Measurements from ENCODE around the gene LEMD2. TPM values are rescaled to one million over a fixed set of nuclear protein-coding genes. Genes with fewer than 3 reads are reported as not detected.
A peak's percentile ranks its signal among the peaks of the same experiment; 100 is the strongest.

The LEMD2 gene
- total RNA-seq, 6 experiments from 2014 or later: 17.8 to 28.0 (median 21.8) TPM

DNA sequence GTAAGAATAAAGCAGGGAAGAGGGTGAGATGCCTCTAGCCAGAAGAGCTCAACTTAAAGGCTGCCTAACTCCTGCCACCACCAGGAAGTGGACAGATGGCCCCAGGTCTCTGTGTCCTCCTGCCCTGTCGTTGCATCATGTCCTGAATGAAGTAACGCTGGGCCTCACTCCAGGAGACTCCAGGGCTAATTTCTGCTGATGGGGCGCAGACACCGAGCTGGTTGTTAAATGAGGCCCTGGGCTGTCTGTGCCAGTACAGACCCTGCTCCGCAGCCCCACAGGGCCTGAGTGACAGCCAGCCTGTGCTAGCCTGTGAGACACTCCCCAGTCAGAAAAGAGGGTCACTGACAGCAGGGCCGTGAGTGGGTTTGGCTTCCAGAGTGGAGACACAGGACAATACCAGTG is 48.7 kb downstream of the LEMD2 start:
- no peaks in the 10 kb centered on the region for H3K9me3 ChIP-seq
- WGBS (ENCODE audit: insufficient coverage, low coverage, low lambda C conversion rate, missing lambda C conversion rate): 10% methylated on average over 4 of the region's 6 CpGs
- H3K27me3 ChIP-seq: no peaks in the 10 kb centered on the region
- H3K4me1 ChIP-seq: peaks cover 0 to 48% (median 21%) of the 10 kb centered on the region in 4 donors
- H3K27ac ChIP-seq: peak overlapping the region; percentile 49 to 83 (median 50)
- intact Hi-C loops (cut with DNase I): no loop called here
- H3K36me3 ChIP-seq: peaks cover 0 to 2% (median 0%) of the 10 kb centered on the region in 4 donors
- TF ChIP-seq, protein P1, sequence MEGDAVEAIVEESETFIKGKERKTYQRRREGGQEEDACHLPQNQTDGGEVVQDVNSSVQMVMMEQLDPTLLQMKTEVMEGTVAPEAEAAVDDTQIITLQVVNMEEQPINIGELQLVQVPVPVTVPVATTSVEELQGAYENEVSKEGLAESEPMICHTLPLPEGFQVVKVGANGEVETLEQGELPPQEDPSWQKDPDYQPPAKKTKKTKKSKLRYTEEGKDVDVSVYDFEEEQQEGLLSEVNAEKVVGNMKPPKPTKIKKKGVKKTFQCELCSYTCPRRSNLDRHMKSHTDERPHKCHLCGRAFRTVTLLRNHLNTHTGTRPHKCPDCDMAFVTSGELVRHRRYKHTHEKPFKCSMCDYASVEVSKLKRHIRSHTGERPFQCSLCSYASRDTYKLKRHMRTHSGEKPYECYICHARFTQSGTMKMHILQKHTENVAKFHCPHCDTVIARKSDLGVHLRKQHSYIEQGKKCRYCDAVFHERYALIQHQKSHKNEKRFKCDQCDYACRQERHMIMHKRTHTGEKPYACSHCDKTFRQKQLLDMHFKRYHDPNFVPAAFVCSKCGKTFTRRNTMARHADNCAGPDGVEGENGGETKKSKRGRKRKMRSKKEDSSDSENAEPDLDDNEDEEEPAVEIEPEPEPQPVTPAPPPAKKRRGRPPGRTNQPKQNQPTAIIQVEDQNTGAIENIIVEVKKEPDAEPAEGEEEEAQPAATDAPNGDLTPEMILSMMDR (IDR thresholded peaks at IDR 0.05): peak in 1 of 4 donors; percentile 18
- no peak for TF ChIP-seq POLR2A (IDR thresholded peaks at IDR 0.05)
- peak; percentile 79 to 93 (median 87) for DNase-seq
- peak; percentile 76 to 84 (median 80) for ATAC-seq
- H3K4me3 ChIP-seq: no peak overlapping the region

DNA sequence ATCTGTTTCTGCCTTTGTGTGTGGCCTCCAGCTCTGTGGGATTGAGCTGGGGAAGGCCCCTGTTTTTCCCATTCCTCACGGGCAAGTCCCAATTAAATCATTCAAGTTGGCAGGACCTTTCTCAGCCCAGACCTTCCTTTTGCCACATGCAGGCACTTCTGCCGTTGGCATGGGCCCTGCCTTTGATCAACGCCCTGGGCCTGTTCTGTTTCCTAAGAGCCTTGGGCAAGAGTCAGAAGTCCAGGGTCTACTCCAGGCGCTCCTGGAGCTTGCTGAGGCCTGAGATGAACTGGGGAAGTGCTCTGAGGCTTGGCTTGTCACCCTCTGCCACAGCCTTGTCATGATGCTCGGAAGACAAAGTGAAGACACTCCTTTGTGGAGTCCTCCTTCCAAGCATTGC is 49.4 kb downstream of the LEMD2 start:
- ATAC-seq (peak; percentile 42 to 71 (median 58)), DNase-seq (peak; percentile 60 to 89 (median 83))
- Histone ChIP-seq H3K27me3 (no peaks in the 10 kb centered on the region), H3K27ac (peak overlapping the region; percentile 35 to 83 (median 50)), H3K4me3 (no peak overlapping the region), H3K9me3 (no peaks in the 10 kb centered on the region), H3K36me3 (peaks cover 0 to 3% (median 1%) of the 10 kb centered on the region in 4 donors), H3K4me1 (peaks cover 0 to 41% (median 17%) of the 10 kb centered on the region in 4 donors)
- intact Hi-C loops (cut with DNase I): no loop called here
- TF ChIP-seq POLR2A (IDR thresholded peaks at IDR 0.05): no peak
- TF ChIP-seq, protein P1 (IDR thresholded peaks at IDR 0.05): no peak
- 43% methylated on average over 3 of the region's 5 CpGs for WGBS (ENCODE audit: insufficient coverage, low coverage, low lambda C conversion rate, missing lambda C conversion rate)

DNA sequence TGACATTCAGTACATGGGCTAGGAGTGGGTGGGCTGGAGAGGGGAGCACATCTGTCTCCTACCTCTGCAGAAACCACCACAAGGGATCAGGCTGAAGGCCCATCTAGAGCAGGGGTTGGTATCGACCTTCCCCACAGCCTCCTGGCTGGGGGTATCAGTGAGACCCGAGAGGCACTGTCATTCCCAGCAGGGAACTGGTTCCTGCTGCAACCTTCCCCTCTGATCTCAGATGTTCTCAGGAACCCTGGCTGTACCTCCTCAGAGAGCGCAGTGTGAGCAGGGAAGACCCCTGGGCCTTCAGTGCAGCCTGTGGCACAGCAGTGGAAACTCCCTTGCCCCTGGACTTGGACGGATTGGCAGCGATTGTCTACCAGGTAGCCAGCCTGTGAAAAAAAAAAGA is 50.1 kb downstream of the LEMD2 start:
- DNase-seq (no peak), ATAC-seq (no peak)
- no peak for TF ChIP-seq POLR2A (IDR thresholded peaks at IDR 0.05)
- TF ChIP-seq, protein P1 (IDR thresholded peaks at IDR 0.05): no peak
- Histone ChIP-seq H3K27ac (peak overlapping the region in 2 of 3 donors; percentile 50 to 83), H3K27me3 (no peaks in the 10 kb centered on the region), H3K4me1 (peaks cover 0 to 34% (median 15%) of the 10 kb centered on the region in 4 donors), H3K4me3 (no peak overlapping the region), H3K36me3 (peaks cover 0 to 3% (median 1%) of the 10 kb centered on the region in 4 donors), H3K9me3 (no peaks in the 10 kb centered on the region)
- 60% methylated on average over 1 of the region's 5 CpGs for WGBS (ENCODE audit: insufficient coverage, low coverage, low lambda C conversion rate, missing lambda C conversion rate)
- intact Hi-C loops (cut with DNase I): no loop called here

DNA sequence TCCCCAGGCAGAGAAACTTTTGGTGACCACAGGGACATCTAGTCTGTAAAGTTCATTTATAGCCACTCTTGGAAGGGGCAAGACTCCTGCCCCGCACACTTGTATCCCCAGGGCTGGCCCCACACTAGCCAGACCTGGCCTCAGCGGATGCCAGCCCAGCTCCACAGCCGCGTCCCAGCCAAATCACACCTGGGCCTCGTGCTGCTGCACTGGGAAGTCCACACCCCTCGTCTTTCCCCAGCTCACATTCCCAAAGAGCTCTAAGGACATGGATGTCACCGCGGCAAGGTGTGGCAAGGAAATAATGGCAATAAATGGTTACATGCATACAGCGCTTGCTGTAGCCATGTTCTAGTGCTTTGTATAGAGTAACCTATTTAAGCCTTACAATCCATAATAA is 50.8 kb downstream of the LEMD2 start:
- 67% methylated on average over 3 of the region's 9 CpGs for WGBS (ENCODE audit: insufficient coverage, low coverage, low lambda C conversion rate, missing lambda C conversion rate)
- no peaks in the 10 kb centered on the region for H3K27me3 ChIP-seq
- peaks cover 0 to 27% (median 12%) of the 10 kb centered on the region in 4 donors for H3K4me1 ChIP-seq
- peak in 2 of 4 donors; percentile 9 to 52 for ATAC-seq
- H3K9me3 ChIP-seq: no peaks in the 10 kb centered on the region
- peaks cover 0 to 7% (median 1%) of the 10 kb centered on the region in 4 donors for H3K36me3 ChIP-seq
- intact Hi-C loops (cut with DNase I): no loop called here
- peak in 2 of 3 donors; percentile 35 to 79 for DNase-seq
- H3K27ac ChIP-seq: no peak overlapping the region
- TF ChIP-seq, protein P1 (IDR thresholded peaks at IDR 0.05): no peak
- no peak for TF ChIP-seq POLR2A (IDR thresholded peaks at IDR 0.05)
- no peak overlapping the region for H3K4me3 ChIP-seq
